ENCODE measurements around the gene EIF2A.

- TF ChIP-seq CEBPG (CRISPR knock-in tag; IDR thresholded peaks at IDR 0.05) (no peak), TAF1 (CRISPR knock-in tag; IDR thresholded peaks at IDR 0.05) (no peak)
Measured at GRCh38 chr3:150545419-150546225, 965 bp upstream of the EIF2A start.
